SK-N-SH (cell line): ENCODE measurements around the gene CACNA2D3. TPM values are rescaled to one million over a fixed set of nuclear protein-coding genes. Genes with fewer than 3 reads are reported as not detected.

Source experiments
- CTCF ChIA-PET: fragments of 300-600, 350-600 bp; formaldehyde crosslinking; extraction: SDS; loops from one replicate; lab custom pipeline; 2021; lab: Yijun Ruan, JAX
- POLR2A ChIA-PET: fragments of 350-600 bp; sonication (Branson Sonifier 250); formaldehyde crosslinking; extraction: SDS; loops from one replicate; lab custom pipeline; 2020; ENCODE audit warnings: antibody characterized with exemption, inconsistent platforms; lab: Yijun Ruan, JAX
- DNase-seq: peaks from one replicate; pipeline ENCODE4 v3.0.0; 2012
- H2AFZ ChIP-seq: fragments of 200-600 bp; sonication (generic); 2 replicates; pipeline ENCODE4 v1.8.1; 2016; ENCODE audit warnings: antibody characterized with exemption, mild to moderate bottlenecking, low read depth
- H3F3A ChIP-seq: fragments of 200-600 bp; sonication (generic); replicated peaks from 2 replicates; pipeline ENCODE3; 2016; ENCODE audit warnings: antibody characterized with exemption, mild to moderate bottlenecking; ENCODE audit not compliant: insufficient read depth
- H3K27ac ChIP-seq, 2 experiments: fragments of 200-500 bp in 1 of 2; fragments of 200-600 bp in 1 of 2; sonication (Bioruptor generic) in 1 of 2; sonication (generic), shearing (Covaris generic) in 1 of 2; 2 replicates each; pipeline versions ENCODE4 v1.5.1 to v1.6.1; 2014 to 2016; ENCODE audit warnings: low read depth in 2 of 2, inconsistent platforms in 1 of 2, low read length in 1 of 2, mild to moderate bottlenecking in 1 of 2, mixed read lengths in 1 of 2
- H3K27me3 ChIP-seq: fragments of 200-600 bp; sonication (generic), shearing (Covaris generic); 2 replicates; pipeline ENCODE4 v1.6.1; 2016; ENCODE audit warnings: mixed run types; ENCODE audit not compliant: insufficient read depth
- H3K36me3 ChIP-seq, 2 experiments: fragments of 200-500 bp in 1 of 2; fragments of 200-600 bp in 1 of 2; sonication (Bioruptor generic) in 1 of 2; sonication (generic) in 1 of 2; replicated peaks in 1 of 2; 2 replicates each; pipeline versions ENCODE3 to v1.5.1; 2014 to 2016; ENCODE audit warnings: low read length in 1 of 2, mild to moderate bottlenecking in 1 of 2; ENCODE audit not compliant: insufficient read depth in 2 of 2, control insufficient read depth in 1 of 2
- H3K4me1 ChIP-seq, 2 experiments: fragments of 200-500 bp in 1 of 2; fragments of 200-600 bp in 1 of 2; sonication (Bioruptor generic) in 1 of 2; sonication (generic), shearing (Covaris generic) in 1 of 2; 2 replicates each; pipeline versions ENCODE4 v1.5.1 to v1.6.1; 2014 to 2016; ENCODE audit warnings: low read depth in 1 of 2, low read length in 1 of 2, mixed run types in 1 of 2; ENCODE audit not compliant: insufficient read depth in 2 of 2, control insufficient read depth in 1 of 2
- H3K4me2 ChIP-seq: fragments of 200-600 bp; sonication (generic), shearing (Covaris generic); 2 replicates; pipeline ENCODE4 v1.6.1; 2017; ENCODE audit warnings: mixed run types
- H3K4me3 ChIP-seq, 2 experiments: fragments of 200-500 bp in 1 of 2; fragments of 200-600 bp in 1 of 2; sonication (Bioruptor generic) in 1 of 2; sonication (generic), shearing (Covaris generic) in 1 of 2; 2 replicates each; pipeline versions ENCODE4 v1.5.1 to v1.8.1; 2014 to 2016; ENCODE audit warnings: low read depth in 2 of 2, inconsistent platforms in 1 of 2, low read length in 1 of 2, mild to moderate bottlenecking in 1 of 2, mixed read lengths in 1 of 2, moderate library complexity in 1 of 2
- H3K79me2 ChIP-seq: fragments of 200-600 bp; sonication (generic); 2 replicates; pipeline ENCODE4 v1.8.1; 2017; ENCODE audit warnings: mild to moderate bottlenecking; ENCODE audit not compliant: insufficient read depth
- H3K9ac ChIP-seq: fragments of 200-600 bp; sonication (generic); 2 replicates; pipeline ENCODE4 v1.6.1; 2017; ENCODE audit warnings: mixed run types
- H3K9me2 ChIP-seq: fragments of 200-600 bp; sonication (generic); 2 replicates; pipeline ENCODE4 v1.6.1; 2017; ENCODE audit warnings: mixed run types
- H3K9me3 ChIP-seq: fragments of 200-600 bp; sonication (generic); 2 replicates; pipeline ENCODE4 v1.6.1; 2017; ENCODE audit warnings: mixed run types, mild to moderate bottlenecking, moderate library complexity
- H4K20me1 ChIP-seq: fragments of 200-600 bp; sonication (generic); 2 replicates; pipeline ENCODE4 v1.6.1; 2017; ENCODE audit warnings: mild to moderate bottlenecking, mixed run types; ENCODE audit not compliant: insufficient read depth
- EZH2phosphoT487 ChIP-seq: fragments of 200-600 bp; sonication (generic); IDR thresholded peaks from 2 replicates; pipeline ENCODE4 v1.6.1; 2017; ENCODE audit warnings: low read depth, mixed run types, mild to moderate bottlenecking, antibody characterized with exemption, moderate library complexity, borderline replicate concordance
- FOXJ3 ChIP-seq: sonication (generic); formaldehyde crosslinking; IDR thresholded peaks from 2 replicates; pipeline ENCODE4 v1.5.1; 2020; ENCODE audit warnings: mild to moderate bottlenecking, missing genetic modification reagents
- FOXM1 ChIP-seq: IDR thresholded peaks from 2 replicates; pipeline ENCODE4 v1.4.0; 2012; ENCODE audit warnings: low read depth, mild to moderate bottlenecking
- GABPA ChIP-seq: IDR thresholded peaks from 2 replicates; pipeline ENCODE4 v1.4.0; 2012; ENCODE audit warnings: low read depth, mild to moderate bottlenecking
- GATA2 ChIP-seq: sonication (generic); formaldehyde crosslinking; IDR thresholded peaks from 2 replicates; pipeline ENCODE4 v1.5.0; 2020; ENCODE audit warnings: mild to moderate bottlenecking, missing genetic modification reagents
- MEF2A ChIP-seq: IDR thresholded peaks from 2 replicates; pipeline ENCODE4 v1.4.0; 2012; ENCODE audit warnings: low read depth, borderline replicate concordance
- MXI1 ChIP-seq: IDR thresholded peaks from 2 replicates; pipeline ENCODE4 v1.6.1; 2012; ENCODE audit warnings: mild to moderate bottlenecking, low read depth, low read length, improper control_type of control experiment
- NRF1 ChIP-seq: IDR thresholded peaks from 2 replicates; pipeline ENCODE4 v1.6.1; 2012; ENCODE audit warnings: low read depth, mild to moderate bottlenecking, low read length
- PBX3 ChIP-seq: IDR thresholded peaks from 2 replicates; pipeline ENCODE4; 2012
- POLR2AphosphoS5 ChIP-seq: IDR thresholded peaks from 2 replicates; pipeline ENCODE4 v1.6.1; 2012; ENCODE audit warnings: low read depth, low read length
- RAD21 ChIP-seq: IDR thresholded peaks from 2 replicates; pipeline ENCODE4 v1.6.1; 2012; ENCODE audit warnings: mild to moderate bottlenecking, low read length
- RCOR1 ChIP-seq: fragments of 150-350 bp; IDR thresholded peaks from 2 replicates; pipeline ENCODE4 v1.6.1; 2017; ENCODE audit warnings: antibody characterized with exemption, low read length
- RFX5 ChIP-seq: IDR thresholded peaks from 2 replicates; pipeline ENCODE4 v1.6.1; 2012; ENCODE audit warnings: mild to moderate bottlenecking, improper control_type of control experiment, low read length
- SIN3A ChIP-seq: IDR thresholded peaks from 2 replicates; pipeline ENCODE4 v1.6.1; 2012; ENCODE audit warnings: low read depth, mild to moderate bottlenecking, low read length, moderate library complexity, borderline replicate concordance
- SMC3 ChIP-seq: IDR thresholded peaks from 2 replicates; pipeline ENCODE4 v1.6.1; 2012; ENCODE audit warnings: low read depth, low read length, improper control_type of control experiment
- TAF1 ChIP-seq: IDR thresholded peaks from 2 replicates; pipeline ENCODE4 v1.6.1; 2012; ENCODE audit warnings: low read depth, mild to moderate bottlenecking, low read length, moderate library complexity, borderline replicate concordance
- TCF12 ChIP-seq: IDR thresholded peaks from 2 replicates; pipeline ENCODE4 v1.4.0; 2012
- ZBTB33 ChIP-seq: IDR thresholded peaks from 2 replicates; pipeline ENCODE4 v1.4.0; 2012; ENCODE audit warnings: low read depth, borderline replicate concordance
- WGBS: methylation state at CpG from one replicate; pipeline ENCODE4 v1.1.6; 2017; ENCODE audit warnings: low lambda C conversion rate; 5-methylcytosine and 5-hydroxymethylcytosine counted together
- polyA plus RNA-seq, 3 experiments: library from polyadenylated mRNA; depleted of rRNA; stranded (reverse); fragments of >200 nt; gene quantifications; 2 replicates each; pipeline ENCODE4 v1.2.3, GENCODE V29; 2012
- TF ChIP-seq, protein P1 (sequence below): IDR thresholded peaks from 2 replicates; pipeline ENCODE4 v1.4.0; 2012; ENCODE audit warnings: low read depth, borderline replicate concordance

CACNA2D3 gene
- polyA plus RNA-seq, 1 of the 3 experiments (the other 2 are of a cell fraction): 0.15 TPM

DNA sequence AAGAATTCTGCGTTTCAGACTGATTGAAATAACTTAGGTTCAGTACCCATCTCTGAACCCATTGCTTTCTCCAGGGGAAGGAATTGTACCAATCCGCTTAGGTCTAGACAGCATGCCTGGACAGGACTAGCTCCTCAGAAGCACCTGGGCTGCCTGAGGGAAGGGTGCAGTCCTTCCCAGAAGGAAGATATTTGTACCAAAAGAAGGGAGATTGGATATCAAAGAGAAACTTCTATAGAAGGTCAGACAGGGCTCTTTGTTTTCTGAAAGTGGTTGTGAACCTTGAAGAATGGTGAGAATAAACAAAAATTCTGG is 939.3 kb downstream of the CACNA2D3 start:
- H3K9me2 ChIP-seq: no peaks in the 10 kb centered on the region
- no peak overlapping the region for H3K27ac ChIP-seq
- H3K36me3 ChIP-seq: no peaks in the 10 kb centered on the region
- no peak overlapping the region for H3K4me2 ChIP-seq
- H4K20me1 ChIP-seq: no peaks in the 10 kb centered on the region
- 88% methylated on average over 2 of the region's 2 CpGs for WGBS
- no peak for TF ChIP-seq RAD21
- no peak for TF ChIP-seq FOXJ3 (CRISPR knock-in tag)
- TF ChIP-seq ZBTB33: no peak
- TF ChIP-seq RFX5: no peak
- TF ChIP-seq, protein P1, sequence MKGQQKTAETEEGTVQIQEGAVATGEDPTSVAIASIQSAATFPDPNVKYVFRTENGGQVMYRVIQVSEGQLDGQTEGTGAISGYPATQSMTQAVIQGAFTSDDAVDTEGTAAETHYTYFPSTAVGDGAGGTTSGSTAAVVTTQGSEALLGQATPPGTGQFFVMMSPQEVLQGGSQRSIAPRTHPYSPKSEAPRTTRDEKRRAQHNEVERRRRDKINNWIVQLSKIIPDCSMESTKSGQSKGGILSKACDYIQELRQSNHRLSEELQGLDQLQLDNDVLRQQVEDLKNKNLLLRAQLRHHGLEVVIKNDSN: no peak
- TF ChIP-seq RCOR1: no peak
- no peak for TF ChIP-seq MEF2A
- TF ChIP-seq NRF1: no peak
- no peak for TF ChIP-seq FOXM1
- no peak for TF ChIP-seq PBX3
- TF ChIP-seq GATA2: no peak
- no peak for TF ChIP-seq POLR2AphosphoS5
- TF ChIP-seq TCF12: no peak
- TF ChIP-seq GABPA: no peak
- TF ChIP-seq EZH2phosphoT487: no peak
- TF ChIP-seq SMC3: no peak
- TF ChIP-seq TAF1: no peak
- TF ChIP-seq, all 33 proteins: peak for 0
- H3F3A ChIP-seq: peaks cover 4% of the 10 kb centered on the region
- POLR2A ChIA-PET: no interaction called here
- no peaks in the 10 kb centered on the region for H3K27me3 ChIP-seq
- H3K79me2 ChIP-seq: no peaks in the 10 kb centered on the region
- no peak overlapping the region for H3K4me3 ChIP-seq
- H2AFZ ChIP-seq: no peak overlapping the region
- no peak overlapping the region for H3K9ac ChIP-seq
- H3K9me3 ChIP-seq: no peaks in the 10 kb centered on the region
- CTCF ChIA-PET: no interaction called here
- no peak for DNase-seq
- H3K4me1 ChIP-seq: peaks cover 0 to 4% of the 10 kb centered on the region in 2 experiments; a peak in 1 of 4 replicates

GRCh38 chr3:55064164-55064563 is 941.8 kb downstream of the CACNA2D3 start:
- H3K4me1 ChIP-seq: peaks cover 0 to 4% of the 10 kb centered on the region in 2 experiments; a peak in 1 of 4 replicates
- 78% methylated on average over 1 of the region's 2 CpGs for WGBS
- H3K9me3 ChIP-seq: no peaks in the 10 kb centered on the region
- no peak overlapping the region for H3K27ac ChIP-seq
- H3K4me3 ChIP-seq: no peak overlapping the region
- DNase-seq: no peak
- no peak overlapping the region for H2AFZ ChIP-seq
- TF ChIP-seq SIN3A (no peak), MEF2A (no peak), RFX5 (no peak), PBX3 (no peak), MXI1 (no peak)
- TF ChIP-seq, all 33 proteins: peak for 0
- Histone ChIP-seq H3K36me3 (no peaks in the 10 kb centered on the region), H3K79me2 (no peaks in the 10 kb centered on the region), H3F3A (peaks cover 2% of the 10 kb centered on the region), H4K20me1 (no peaks in the 10 kb centered on the region), H3K27me3 (no peaks in the 10 kb centered on the region), H3K4me2 (no peak overlapping the region), H3K9me2 (no peaks in the 10 kb centered on the region), H3K9ac (no peak overlapping the region)
- ChIA-PET CTCF (interaction anchor here (1.8 kb wide), 1 partner anchor 117 kb away, joined by 7 read pairs; no protein-coding TSS in a partner anchor), POLR2A (no interaction called here)
